Measurements from ENCODE around the gene USP5. TPM values are rescaled to one million over a fixed set of nuclear protein-coding genes. Genes with fewer than 3 reads are reported as not detected.

The USP5 gene
- polyA plus RNA-seq, 2 of the 4 experiments (the other 2 are of a cell fraction) = 58.6 to 78.2 TPM

DNA sequence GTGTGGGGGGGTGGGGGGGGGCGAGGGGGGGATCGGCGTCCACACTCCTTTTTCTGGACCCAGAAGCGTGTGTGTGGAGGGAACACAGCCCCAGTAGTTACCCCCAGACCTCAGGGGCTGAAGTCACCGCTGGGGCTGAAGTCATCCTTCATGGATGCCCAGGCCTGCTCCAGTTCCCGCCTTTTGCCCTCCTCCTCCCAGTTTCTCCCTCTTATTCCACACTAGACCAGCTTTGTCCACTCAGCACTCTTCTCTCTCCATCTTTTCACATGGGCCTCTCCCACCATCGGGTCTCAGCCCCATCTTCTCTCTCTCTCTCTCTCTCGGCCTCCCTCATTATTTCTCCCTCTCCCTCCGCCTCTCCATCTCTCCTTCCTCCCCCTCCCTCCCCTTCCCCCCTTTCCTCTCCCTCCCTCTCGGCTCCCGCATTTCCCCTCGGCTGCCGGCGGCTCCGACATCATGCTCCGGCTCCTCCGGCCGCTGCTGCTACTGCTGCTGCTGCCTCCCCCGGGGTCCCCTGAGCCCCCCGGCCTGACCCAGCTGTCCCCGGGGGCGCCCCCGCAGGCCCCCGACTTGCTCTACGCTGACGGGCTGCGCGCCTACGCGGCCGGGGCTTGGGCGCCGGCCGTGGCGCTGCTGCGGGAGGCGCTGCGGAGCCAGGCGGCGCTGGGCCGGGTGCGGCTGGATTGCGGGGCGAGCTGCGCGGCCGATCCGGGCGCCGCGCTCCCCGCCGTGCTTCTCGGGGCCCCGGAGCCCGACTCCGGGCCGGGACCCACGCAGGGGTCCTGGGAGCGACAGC, 23.8 kb upstream of the USP5 start, which contains the start of gene P3H3:
TSS of gene P3H3 (plus strand) at position 426 of the 799 bp plus-strand sequence. CDS start at position 460, 34 bp downstream.
- Histone ChIP-seq H3K4me1 (peaks cover 19% of the 10 kb centered on the region), H3K9me3 (no peaks in the 10 kb centered on the region), H3K4me3 (peak within 1 kb of the TSS; percentile 87), H3K27ac (peak within 1 kb of the TSS; percentile 87 to 96), H3K4me2 (peak within 1 kb of the TSS; percentile 72)
- no peak for FAIRE-seq
- POLR2A ChIA-PET = interaction anchor here (0.7 to 2.6 kb wide), 4 partner anchors 23 to 104 kb away, joined by 3 to 20 read pairs (median 4); partner anchors contain the start of genes CDCA3, COPS7A, MLF2 and USP5
- ATAC-seq = peak; percentile 20 to 28; a peak in 5 of 6 replicates
- peak; percentile 60 to 65 for DNase-seq (ENCODE audit: low read depth in 1 of 2, low spot score in 1 of 2)
- TF ChIP-seq, protein P1, sequence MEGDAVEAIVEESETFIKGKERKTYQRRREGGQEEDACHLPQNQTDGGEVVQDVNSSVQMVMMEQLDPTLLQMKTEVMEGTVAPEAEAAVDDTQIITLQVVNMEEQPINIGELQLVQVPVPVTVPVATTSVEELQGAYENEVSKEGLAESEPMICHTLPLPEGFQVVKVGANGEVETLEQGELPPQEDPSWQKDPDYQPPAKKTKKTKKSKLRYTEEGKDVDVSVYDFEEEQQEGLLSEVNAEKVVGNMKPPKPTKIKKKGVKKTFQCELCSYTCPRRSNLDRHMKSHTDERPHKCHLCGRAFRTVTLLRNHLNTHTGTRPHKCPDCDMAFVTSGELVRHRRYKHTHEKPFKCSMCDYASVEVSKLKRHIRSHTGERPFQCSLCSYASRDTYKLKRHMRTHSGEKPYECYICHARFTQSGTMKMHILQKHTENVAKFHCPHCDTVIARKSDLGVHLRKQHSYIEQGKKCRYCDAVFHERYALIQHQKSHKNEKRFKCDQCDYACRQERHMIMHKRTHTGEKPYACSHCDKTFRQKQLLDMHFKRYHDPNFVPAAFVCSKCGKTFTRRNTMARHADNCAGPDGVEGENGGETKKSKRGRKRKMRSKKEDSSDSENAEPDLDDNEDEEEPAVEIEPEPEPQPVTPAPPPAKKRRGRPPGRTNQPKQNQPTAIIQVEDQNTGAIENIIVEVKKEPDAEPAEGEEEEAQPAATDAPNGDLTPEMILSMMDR (IDR thresholded peaks at IDR 0.05) = peak; percentile 37; the same call in 2 of the 3 replicates
- TF ChIP-seq, protein P2, sequence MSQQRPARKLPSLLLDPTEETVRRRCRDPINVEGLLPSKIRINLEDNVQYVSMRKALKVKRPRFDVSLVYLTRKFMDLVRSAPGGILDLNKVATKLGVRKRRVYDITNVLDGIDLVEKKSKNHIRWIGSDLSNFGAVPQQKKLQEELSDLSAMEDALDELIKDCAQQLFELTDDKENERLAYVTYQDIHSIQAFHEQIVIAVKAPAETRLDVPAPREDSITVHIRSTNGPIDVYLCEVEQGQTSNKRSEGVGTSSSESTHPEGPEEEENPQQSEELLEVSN (IDR thresholded peaks at IDR 0.05; ENCODE audit: borderline replicate concordance, low read depth) = peak; percentile 69
- TF ChIP-seq, protein P3, sequence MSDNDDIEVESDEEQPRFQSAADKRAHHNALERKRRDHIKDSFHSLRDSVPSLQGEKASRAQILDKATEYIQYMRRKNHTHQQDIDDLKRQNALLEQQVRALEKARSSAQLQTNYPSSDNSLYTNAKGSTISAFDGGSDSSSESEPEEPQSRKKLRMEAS (IDR thresholded peaks at IDR 0.05) = peak; percentile 60; the same call in 1 of the 2 replicates
- TF ChIP-seq TFCP2L1 (CRISPR knock-in tag; IDR thresholded peaks at IDR 0.05) = no peak
- TF ChIP-seq, protein P4, sequence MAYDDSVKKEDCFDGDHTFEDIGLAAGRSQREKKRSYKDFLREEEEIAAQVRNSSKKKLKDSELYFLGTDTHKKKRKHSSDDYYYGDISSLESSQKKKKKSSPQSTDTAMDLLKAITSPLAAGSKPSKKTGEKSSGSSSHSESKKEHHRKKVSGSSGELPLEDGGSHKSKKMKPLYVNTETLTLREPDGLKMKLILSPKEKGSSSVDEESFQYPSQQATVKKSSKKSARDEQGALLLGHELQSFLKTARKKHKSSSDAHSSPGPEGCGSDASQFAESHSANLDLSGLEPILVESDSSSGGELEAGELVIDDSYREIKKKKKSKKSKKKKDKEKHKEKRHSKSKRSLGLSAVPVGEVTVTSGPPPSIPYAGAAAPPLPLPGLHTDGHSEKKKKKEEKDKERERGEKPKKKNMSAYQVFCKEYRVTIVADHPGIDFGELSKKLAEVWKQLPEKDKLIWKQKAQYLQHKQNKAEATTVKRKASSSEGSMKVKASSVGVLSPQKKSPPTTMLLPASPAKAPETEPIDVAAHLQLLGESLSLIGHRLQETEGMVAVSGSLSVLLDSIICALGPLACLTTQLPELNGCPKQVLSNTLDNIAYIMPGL (CRISPR knock-in tag; IDR thresholded peaks at IDR 0.05; ENCODE audit: borderline replicate concordance) = no peak
- no peak; the same call in 1 of the 2 replicates for TF ChIP-seq PHF8 (IDR thresholded peaks at IDR 0.05; ENCODE audit: borderline replicate concordance, low read depth)
- no peak for TF ChIP-seq CBX2 (IDR thresholded peaks at IDR 0.05; ENCODE audit: borderline replicate concordance, low read depth)
- peak; percentile 84 for TF ChIP-seq MAFK (IDR thresholded peaks at IDR 0.05; ENCODE audit: partially characterized antibody)
- TF ChIP-seq JUN (IDR thresholded peaks at IDR 0.05) = peak in 1 of 2 experiments; percentile 19; a peak in 2 of 5 replicates
- TF ChIP-seq KDM1A (IDR thresholded peaks at IDR 0.05; ENCODE audit: low read depth) = no peak
- CTCF ChIA-PET = interaction anchor here (0.9 to 29.8 kb wide), 17 partner anchors 10 to 164 kb away, joined by 3 to 306 read pairs (median 4); partner anchors contain the start of genes CD4, COPS7A, GNB3 and MLF2
- 15% methylated on average over 9 of the region's 60 CpGs for WGBS (ENCODE audit: missing lambda C conversion rate)

DNA sequence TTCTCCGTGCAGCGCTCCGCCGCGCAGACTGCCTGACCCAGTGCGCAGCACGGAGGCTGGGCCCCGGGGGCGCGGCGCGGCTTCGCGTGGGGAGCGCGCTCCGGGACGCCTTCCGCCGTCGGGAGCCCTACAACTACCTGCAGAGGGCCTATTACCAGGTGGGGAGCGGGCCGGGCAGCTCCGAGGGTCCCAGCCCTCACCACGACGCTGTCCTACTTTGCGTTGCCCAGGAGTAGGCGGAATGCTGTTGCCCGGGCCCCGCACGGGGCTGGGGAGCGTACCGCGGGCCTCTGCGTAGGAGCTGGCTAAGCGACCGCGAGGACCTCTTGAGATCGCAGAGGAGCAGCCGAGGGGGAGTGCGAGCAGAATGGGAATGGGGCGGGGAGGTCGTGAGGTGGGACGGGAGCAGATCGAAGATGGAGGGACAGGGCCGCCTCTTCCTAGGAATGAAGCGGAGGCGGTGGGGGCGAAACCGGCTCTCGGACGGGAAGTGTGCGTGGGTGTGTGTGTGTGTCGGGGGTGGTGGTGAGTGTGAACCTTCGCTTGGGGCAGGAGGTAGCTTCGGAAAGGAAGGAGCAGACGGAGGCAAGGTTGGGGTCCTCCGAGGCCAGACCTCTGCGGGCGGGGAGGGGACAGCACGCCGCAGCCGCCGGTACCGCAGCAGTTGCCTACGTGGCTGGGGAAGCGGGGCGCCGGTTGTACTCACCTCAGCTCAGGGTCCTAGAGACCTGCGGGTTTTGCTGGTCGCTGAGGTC, 23.0 kb upstream of the USP5 start:
- peak in 1 of 2 experiments; percentile 47 for DNase-seq (ENCODE audit: low read depth in 1 of 2, low spot score in 1 of 2)
- Histone ChIP-seq H3K27ac (peak overlapping the region; percentile 87 to 96), H3K4me2 (peak overlapping the region; percentile 72), H3K9me3 (no peaks in the 10 kb centered on the region), H3K4me1 (peaks cover 19% of the 10 kb centered on the region), H3K4me3 (peak overlapping the region; percentile 87)
- 25% methylated on average over 31 of the region's 71 CpGs for WGBS (ENCODE audit: missing lambda C conversion rate)
- no peak for FAIRE-seq
- ATAC-seq = peak; percentile 46 to 52; a peak in 5 of 6 replicates
- TF ChIP-seq HEYL (CRISPR knock-in tag; IDR thresholded peaks at IDR 0.05) (no peak), RNF2 (IDR thresholded peaks at IDR 0.05; ENCODE audit: borderline replicate concordance, low read depth) (peak; percentile 86; the same call in 1 of the 2 replicates), HOXA7 (CRISPR knock-in tag; IDR thresholded peaks at IDR 0.05) (no peak), JUN (IDR thresholded peaks at IDR 0.05) (peak in 1 of 2 experiments; percentile 4; a peak in 1 of 5 replicates)
- TF ChIP-seq, protein P2 (IDR thresholded peaks at IDR 0.05; ENCODE audit: borderline replicate concordance, low read depth) = peak; percentile 64; the same call in 1 of the 2 replicates
- TF ChIP-seq, protein P3 (IDR thresholded peaks at IDR 0.05) = peak; percentile 28; the same call in 1 of the 2 replicates
- TF ChIP-seq, protein P5, sequence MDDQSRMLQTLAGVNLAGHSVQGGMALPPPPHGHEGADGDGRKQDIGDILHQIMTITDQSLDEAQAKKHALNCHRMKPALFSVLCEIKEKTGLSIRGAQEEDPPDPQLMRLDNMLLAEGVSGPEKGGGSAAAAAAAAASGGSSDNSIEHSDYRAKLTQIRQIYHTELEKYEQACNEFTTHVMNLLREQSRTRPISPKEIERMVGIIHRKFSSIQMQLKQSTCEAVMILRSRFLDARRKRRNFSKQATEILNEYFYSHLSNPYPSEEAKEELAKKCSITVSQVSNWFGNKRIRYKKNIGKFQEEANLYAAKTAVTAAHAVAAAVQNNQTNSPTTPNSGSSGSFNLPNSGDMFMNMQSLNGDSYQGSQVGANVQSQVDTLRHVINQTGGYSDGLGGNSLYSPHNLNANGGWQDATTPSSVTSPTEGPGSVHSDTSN (IDR thresholded peaks at IDR 0.05) = no peak
- TF ChIP-seq, protein P6, sequence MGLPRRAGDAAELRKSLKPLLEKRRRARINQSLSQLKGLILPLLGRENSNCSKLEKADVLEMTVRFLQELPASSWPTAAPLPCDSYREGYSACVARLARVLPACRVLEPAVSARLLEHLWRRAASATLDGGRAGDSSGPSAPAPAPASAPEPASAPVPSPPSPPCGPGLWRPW (IDR thresholded peaks at IDR 0.05) = no peak
- ChIA-PET POLR2A (interaction anchor here (0.7 to 2.6 kb wide), 5 partner anchors 23 to 139 kb away, joined by 3 to 20 read pairs (median 6); partner anchors contain the start of genes CDCA3, COPS7A, MLF2 and USP5), CTCF (interaction anchor here (0.6 to 29.8 kb wide), 19 partner anchors 11 to 165 kb away, joined by 3 to 306 read pairs (median 3); partner anchors contain the start of genes CD4, COPS7A, GNB3 and MLF2)

All from A549 (cell line).